Ammon's horn (tissue), 1 donor: Measurements from ENCODE around the gene SCCPDH.
"Not testable (repeated sequence)": the region's sequence is repeated elsewhere in the genome, so short reads cannot be mapped to it uniquely, and the experiment has no call there.

Experiments used
- DNase-seq: peaks from one replicate; pipeline ENCODE4 v3.0.0-alpha.2; 2016; ENCODE audit warnings: low spot score

Gene SCCPDH

GRCh38 chr1:246708166-246708565, 16.0 kb upstream of the SCCPDH start:
- no peak for DNase-seq

DNA sequence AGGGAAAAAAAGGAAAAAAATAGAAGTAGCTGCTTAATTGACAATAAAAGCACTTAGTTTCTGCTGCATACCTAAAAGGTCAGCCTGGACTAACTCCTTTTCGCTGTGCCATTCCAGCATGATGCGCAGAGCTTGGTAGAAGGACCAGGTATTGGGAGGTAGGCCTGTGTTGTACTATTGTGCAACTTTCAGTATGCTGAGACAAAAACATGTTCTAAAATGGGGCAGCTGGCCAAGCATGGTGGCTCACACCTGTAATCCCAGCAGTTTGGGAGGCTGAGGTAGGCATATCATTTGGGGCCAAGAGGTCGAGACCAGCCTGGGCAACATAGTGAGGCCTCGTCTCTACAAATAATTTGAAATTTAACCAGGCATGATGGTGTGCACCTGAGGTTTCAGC, 15.0 kb upstream of the SCCPDH start:
- DNase-seq: no peak

DNA sequence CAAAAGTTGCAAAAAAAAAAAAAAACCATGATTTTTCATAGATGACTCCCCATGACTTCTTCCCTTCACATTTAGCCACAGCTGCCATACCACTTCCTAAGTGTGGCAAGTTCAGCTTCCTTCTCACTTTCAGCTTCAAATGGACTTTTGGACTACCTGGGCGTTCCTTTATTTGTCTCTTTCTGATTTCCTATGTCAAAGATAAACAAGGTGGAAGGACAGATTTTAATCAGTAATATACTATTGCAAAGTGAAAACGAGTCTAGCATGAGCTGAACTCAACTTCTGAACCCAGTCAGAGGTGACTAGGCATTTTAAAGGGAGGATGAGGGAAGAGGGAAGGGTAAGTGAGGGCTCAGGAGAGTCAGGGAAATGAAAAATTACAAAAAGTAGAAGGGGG, 14.4 kb upstream of the SCCPDH start:
- DNase-seq: no peak

GRCh38 chr1:246711548-246712003, 12.6 kb upstream of the SCCPDH start:
- no peak for DNase-seq

DNA sequence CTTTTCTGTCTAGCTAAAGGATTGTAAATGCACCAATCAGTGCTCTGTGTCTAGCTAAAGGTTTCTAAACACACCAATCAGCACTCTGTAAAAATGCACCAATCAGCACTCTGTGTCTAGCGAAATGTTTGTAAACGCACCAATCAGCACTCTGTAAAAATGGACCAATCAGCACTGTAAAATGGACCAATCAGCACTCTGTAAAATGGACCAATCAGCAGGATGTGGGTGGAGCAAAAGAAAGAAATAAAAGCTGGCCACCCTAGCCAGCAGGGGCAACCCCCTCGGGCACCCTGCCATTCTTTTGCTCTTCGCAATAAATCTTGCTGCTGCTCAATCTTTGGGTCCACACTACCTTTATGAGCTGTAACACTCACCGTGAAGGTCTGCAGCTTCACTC, 11.8 kb upstream of the SCCPDH start:
- not testable (repeated sequence) for DNase-seq

GRCh38 chr1:246719361-246719760, 4.8 kb upstream of the SCCPDH start:
- not testable (repeated sequence) for DNase-seq

DNA sequence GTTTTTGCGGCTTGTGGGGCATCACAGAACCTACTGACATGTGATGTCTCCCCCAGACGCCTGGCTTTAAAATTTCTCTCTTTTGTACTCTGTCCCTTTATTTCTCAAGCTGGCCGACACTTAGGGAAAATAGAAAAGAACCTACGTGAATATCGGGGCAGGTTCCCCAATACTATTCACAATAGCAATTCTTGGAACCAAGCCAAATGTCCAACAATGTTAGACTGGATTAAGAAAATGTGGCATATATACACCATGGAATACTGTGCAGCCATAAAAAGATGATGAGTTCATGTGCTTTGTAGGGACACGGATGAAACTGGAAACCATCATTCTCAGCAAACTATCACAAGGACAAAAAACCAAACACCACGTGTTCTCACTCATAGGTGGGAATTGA, 3.4 kb upstream of the SCCPDH start:
- not testable (repeated sequence) for DNase-seq

DNA sequence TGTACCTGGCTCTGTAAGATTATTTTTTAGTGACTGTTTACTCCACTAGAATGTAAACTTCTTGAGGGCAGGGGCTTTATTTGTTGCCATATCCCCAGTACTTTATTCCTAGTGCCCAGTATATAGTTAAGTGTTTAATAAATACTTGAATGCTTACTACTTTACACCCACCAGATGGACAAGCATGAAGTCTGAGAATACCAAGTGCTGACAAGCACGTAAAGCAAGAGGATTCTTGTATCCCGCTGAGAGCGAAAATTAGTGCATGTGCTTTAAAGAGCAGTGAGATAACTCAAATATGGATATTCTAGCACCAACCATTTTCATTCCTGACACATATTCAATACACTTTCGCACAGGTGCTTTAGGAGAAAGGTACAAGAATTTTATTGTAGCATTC, 1.5 kb upstream of the SCCPDH start:
- DNase-seq: no peak

DNA sequence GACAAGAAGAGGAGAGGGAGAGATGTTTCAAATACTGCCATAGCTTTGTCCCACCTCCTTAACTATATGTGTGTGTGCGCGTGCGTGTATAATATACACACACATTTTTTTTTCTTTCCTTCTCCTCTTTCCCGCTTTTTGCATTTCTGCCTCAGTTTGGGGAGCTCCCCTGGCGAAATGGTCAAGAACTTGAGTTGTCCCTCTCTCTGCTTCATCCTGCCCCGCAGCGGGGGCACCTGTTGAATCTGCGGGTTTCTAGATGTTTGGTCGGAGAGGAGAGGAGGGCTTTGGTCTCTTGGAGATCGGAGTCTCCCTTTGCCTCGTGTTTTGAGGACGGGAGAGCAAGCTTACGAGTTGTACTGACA, 504 bp downstream of the SCCPDH start:
- DNase-seq: peak; percentile 25

- no peak for DNase-seq
Observed at GRCh38 chr1:246725191-246725590, 982 bp downstream of the SCCPDH start.

DNA sequence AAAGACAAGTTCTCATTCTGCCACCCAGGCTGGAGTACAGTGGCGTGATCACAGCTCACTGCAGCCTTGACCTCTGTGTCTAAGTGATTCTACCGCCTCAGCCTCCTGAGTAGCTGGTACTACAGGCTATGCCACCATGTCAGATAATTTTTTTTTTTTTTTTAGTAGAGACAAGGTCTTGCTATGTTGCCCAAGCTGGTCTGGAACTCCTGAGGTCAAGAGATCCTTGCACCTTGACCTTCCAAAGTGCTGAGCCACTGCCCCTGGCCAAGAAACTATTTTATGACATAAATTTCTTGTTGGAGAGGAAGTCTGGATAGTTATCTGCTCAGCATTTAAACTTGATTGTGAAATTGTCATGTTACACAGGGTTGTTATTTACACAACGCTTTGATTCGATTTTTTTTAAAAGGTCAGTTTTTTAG, 2.1 kb downstream of the SCCPDH start:
- DNase-seq: no peak

DNA sequence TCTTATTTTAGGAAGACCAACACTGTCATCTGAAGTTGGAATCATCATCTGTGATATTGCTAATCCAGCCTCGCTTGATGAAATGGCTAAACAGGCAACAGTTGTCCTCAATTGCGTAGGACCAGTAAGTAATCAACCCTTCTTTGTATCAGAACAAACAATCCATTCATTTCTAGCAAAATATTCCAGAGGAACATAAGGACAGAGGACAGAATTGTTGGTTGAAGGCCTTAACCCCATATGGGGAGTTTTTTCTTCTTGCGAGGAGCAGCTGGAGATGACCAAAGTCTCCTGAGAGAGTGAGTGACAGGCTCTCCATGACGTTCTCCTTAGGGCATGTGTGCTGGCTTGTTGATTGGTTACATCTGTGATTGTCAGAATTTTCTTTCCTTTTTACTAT, 2.7 kb downstream of the SCCPDH start:
- peak; percentile 73 for DNase-seq

GRCh38 chr1:246727594-246727993, 3.4 kb downstream of the SCCPDH start:
- DNase-seq: no peak

- no peak for DNase-seq
Observed at GRCh38 chr1:246728311-246728710, 4.1 kb downstream of the SCCPDH start.

DNA sequence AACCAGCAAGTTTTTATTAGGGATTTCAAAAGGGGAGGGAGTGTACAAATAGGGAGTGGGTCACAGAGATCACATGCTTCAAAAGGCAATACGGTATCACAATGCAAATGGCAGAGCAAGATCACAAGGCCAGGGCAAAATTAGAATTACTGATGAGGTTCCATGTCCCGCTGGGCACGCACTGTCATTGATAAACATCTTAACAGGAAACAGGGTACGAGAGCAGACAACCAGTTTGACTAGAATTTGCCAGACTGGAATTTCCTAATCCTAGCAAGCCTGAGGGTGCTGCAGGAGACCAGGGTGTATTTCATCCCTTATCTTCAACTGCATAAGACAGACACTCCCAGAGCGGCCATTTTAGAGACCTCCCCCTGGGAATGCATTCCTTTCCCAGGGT, 4.8 kb downstream of the SCCPDH start:
- DNase-seq: not testable (repeated sequence)

- DNase-seq: no peak
Observed at GRCh38 chr1:246730839-246731238, 6.6 kb downstream of the SCCPDH start.

DNA sequence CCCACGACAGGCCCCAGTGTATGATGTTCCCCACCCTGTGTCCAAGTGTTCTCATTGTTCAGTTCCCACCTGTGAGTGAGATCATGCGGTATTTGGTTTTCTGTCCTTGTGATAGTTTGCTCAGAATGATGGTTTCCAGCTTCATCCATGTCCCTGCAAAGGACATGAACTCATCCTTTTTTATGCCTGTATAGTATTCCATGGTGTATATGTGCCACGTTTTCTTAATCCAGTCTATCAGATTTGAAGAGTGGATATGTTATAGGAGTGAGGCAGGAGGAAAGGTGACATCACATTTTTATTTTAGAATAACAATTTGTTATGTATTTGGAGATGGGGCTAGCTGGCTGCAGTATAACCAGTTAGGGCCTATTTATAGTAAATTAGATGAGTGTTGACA, 7.7 kb downstream of the SCCPDH start:
- DNase-seq: not testable (repeated sequence)

DNA sequence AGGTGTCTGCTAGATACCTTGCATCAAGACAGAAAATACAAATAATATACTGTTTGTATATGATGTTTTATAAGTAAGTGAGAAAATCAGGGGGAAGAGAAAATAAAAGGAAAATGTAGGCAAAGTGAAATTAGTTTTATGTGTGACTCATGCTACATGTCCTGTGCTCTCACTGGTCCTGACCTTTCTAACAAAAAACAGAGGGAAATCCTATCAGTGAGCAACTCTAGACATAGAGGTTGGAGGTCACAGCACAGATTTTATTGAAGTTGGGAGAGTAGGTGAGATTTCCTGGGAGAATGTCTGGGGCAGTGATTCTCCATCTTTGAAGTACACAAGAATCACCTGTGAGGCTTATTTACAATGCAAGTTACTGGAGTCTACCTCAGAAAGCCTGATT, 9.5 kb downstream of the SCCPDH start:
- DNase-seq: no peak

GRCh38 chr1:246734866-246735265, 10.7 kb downstream of the SCCPDH start:
- DNase-seq: no peak

- DNase-seq: no peak
Observed at GRCh38 chr1:246735735-246736134, 11.5 kb downstream of the SCCPDH start.

DNA sequence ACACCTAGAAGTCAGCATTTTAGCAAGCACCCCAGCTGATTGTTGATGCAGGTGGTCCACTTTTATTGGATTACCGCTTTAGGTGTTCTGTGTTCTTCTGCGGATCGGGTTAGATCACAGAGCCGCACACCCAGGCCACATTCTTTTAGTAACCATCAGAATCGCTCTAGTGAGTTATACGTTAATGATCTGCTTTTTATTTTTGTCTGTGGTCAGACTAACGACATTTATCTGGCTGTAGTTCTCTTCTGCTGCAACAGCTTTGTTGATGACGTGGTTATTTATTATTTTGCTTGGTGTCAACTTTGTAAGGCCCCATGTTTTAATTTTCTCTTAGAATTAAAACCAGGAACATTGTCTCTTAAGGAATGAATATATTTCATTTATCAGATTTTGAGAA, 18.2 kb downstream of the SCCPDH start:
- DNase-seq: no peak

DNA sequence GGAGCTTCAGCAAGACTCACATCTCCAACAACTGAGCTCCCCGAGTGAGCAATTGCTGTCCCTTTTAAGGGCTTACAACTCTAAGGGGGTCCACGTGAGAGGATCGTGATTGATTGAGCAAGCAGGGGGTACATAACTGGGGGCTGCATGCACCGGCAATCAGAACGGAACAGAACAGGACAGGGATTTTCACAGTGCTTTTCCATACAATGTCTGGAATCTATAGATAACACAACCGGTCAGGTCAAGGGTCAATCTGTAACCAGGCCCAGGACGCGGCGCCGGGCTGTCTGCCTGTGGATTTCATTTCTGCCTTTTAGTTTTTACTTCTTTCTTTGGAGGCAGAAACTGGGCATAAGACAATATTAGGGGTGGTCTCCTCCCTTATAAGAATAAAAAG, 21.9 kb downstream of the SCCPDH start:
- not testable (repeated sequence) for DNase-seq

- DNase-seq: no peak
Observed at GRCh38 chr1:246748006-246748405, 23.8 kb downstream of the SCCPDH start.

DNA sequence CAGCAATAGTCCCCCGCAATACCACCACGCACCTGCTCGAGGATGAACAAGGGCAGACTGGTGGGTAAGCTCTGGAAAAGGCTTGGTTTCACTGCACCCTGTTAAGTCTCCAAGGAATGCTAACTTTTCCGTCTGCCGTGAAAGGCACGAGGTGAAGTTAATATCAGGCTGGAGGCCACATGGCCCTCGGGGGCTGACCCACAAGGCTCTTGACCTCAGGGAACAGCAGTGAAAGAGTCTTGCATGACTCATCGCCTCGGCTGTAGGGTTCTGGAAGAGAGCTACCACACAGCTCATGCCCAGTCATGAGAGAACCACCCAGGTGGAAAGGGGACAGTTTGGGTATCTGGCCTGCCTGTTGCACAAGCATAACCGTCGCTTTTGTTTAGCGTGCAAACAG, 24.7 kb downstream of the SCCPDH start:
- DNase-seq: no peak

DNA sequence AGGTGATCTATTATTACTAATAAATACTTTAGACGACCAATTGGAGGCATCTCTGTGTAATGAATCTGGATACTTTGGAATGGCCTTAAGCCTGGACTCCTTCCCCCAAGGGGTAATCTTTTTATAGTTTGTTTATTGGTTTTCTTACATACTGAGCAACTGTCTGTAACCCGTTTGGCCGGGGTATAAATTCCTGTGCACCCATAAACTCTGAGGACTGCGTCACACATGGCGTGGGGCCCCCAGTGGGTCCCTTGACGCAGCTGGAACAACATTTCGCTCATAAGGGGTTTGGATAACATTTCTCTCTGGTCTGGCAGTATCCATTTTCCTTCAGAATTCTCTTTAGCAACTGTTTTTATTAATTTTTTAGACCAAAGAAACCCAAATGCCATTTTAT, 26.5 kb downstream of the SCCPDH start:
- no peak for DNase-seq
